AG09319 (cell line): ENCODE data around the gene CPNE4.

Experiments
- DNase-seq: peaks from one replicate; pipeline ENCODE4 v3.0.0-alpha.2; 2010; ENCODE audit warnings: low read depth; ENCODE audit errors: extremely low read depth
- CTCF ChIP-seq: IDR thresholded peaks from 2 replicates; pipeline ENCODE4 v1.5.1; 2011; ENCODE audit warnings: low read depth, mild to moderate bottlenecking, inconsistent platforms, low read length, moderate library complexity

The CPNE4 gene

GRCh38 chr3:131602011-131602779, 432.6 kb downstream of the CPNE4 start:
- DNase-seq = no peak
- no peak for TF ChIP-seq CTCF

GRCh38 chr3:131597816-131598215, 437.0 kb downstream of the CPNE4 start:
- no peak for TF ChIP-seq CTCF
- no peak for DNase-seq

GRCh38 chr3:131596884-131597283, 437.9 kb downstream of the CPNE4 start:
- DNase-seq = no peak
- no peak for TF ChIP-seq CTCF

- no peak for TF ChIP-seq CTCF
- no peak for DNase-seq
Measured at GRCh38 chr3:131591394-131592014, 443.3 kb downstream of the CPNE4 start.

GRCh38 chr3:131586277-131586676, 448.5 kb downstream of the CPNE4 start:
- no peak for DNase-seq
- TF ChIP-seq CTCF = no peak

- DNase-seq = no peak
- TF ChIP-seq CTCF = no peak
Measured at GRCh38 chr3:131582438-131582837, 452.4 kb downstream of the CPNE4 start.

GRCh38 chr3:131568460-131568859, 466.4 kb downstream of the CPNE4 start:
- TF ChIP-seq CTCF = no peak
- no peak for DNase-seq
